Activated CD4-positive, alpha-beta T cell treated with anti-CD3 and anti-CD28 coated beads for 24 hours (primary cell): Measurements from ENCODE around the gene ASPG.

Experiments
- DNase-seq, 2 donors: peaks; one replicate each; pipeline ENCODE4 v3.0.0-alpha.2; 2020; ENCODE audit warnings: low read depth in 2 of 2

ASPG gene

DNA sequence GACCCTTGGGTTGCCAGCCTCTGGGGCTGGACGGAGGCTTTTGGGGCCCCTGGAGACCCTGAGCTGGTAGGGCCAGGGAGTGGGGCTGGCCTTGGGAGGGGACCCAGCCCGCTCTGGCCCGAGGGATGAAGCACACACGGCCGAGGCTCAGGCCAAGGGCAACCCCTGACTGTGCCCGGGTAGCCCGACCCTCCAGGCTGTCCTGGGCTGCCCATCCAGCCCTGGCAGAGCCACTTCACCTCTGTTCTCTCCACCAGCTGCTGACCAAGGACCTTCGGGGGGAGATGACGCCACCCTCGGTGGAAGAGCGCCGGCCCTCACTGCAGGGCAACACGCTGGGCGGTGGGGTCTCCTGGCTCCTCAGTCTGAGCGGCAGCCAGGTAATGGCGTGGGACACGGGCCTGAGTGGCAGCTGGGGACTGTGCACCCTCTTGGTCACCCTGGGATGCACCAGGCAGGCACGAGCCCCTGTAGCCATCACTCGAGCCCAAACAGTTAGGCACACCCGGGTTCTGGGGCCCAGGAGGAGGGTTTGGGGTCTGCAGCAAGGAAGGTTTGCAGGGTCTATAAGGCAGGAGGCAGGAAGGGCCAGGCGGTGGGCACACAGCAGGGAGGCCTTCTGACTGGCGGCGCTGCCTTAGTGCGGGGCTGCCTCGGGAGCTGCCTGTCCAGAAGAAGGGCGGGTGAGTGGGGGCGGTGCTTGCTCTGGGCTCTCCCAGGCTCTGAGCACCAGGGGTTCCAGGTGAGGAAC, 19.7 kb downstream of the ASPG start:
- DNase-seq: no peak

DNA sequence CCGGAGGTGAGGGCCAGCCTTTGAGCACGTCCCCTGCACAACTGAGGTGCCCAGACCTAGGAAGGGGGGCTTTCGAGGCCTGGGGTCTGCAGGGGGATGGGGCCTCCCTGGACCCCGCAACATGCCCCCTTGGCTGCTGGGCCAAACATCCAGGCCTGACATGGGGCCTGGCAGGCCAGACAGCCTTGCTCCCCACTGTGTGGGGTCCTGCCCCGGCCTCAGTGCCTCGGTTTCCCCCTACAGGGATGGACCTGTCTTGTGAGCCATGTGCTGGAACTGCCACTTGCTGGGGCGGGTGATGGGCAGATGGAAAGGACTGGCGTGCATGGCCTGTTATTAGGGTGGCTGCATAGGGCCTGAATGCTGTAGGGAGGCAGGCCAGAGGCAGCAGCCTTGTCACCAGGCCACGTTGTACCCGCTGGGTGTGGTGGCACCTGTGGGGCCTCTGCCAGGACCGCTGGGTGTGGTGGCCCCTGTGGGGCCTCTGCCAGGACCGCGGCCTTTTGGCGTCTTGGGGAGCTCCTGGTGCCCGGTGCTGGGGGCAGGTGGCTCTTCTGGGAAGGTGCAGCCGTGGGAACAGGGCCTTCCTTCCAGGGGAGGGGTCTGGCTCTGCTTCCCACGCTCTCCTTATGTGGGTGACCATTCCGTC, 20.4 kb downstream of the ASPG start:
- no peak for DNase-seq

- DNase-seq: no peak
Measured at GRCh38 chr14:104106471-104106991, 21.0 kb downstream of the ASPG start.

GRCh38 chr14:104107101-104107581, 21.6 kb downstream of the ASPG start:
- no peak for DNase-seq

- DNase-seq: no peak
Measured at GRCh38 chr14:104107611-104108569, 22.4 kb downstream of the ASPG start.

DNA sequence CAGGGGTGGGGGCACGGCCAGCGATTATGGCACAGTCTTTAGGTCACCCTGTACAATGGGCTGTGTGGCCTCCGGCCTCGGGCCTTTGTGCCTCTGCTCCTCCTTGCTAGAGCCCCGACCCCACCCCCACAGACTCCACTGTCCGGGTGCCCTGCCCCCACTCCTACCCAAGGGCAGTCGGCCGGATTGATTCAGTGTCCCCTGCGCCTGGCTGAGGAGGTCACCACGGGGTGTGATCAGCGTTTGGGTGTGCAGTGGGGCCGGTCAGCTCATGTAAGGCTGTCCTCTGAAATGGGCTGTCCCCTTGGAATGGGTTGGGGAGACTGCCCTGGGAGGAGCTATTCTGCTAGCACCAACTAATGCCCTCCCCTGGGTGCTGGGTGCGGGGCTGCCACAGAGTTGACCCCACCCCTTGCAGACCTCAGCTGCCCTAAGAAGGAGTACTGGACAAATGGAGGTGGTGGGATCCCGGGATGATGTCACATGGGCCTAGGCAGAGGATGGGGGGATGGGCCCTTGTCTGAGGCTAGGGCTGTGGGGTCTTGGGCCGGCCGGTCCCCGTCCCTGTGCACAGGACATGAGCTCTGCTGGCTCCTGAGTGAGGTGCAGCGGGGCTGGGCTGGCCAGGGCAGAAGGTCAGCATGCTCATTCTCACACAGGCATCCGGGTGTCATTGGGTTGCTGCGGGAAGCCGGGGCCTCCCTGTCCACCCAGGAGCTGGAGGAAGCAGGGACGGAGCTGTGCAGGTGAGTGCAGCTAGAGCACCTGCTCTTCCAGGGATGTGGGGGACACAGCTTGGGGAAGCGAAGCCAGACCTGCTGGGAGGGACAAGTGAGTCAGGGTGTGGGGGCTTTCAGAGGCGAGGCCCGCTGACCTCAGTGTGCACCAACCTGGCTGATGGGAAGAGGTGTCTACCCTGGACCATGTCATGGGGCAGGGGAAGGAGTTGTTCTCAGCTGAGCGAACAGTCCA, 23.4 kb downstream of the ASPG start:
- no peak for DNase-seq

GRCh38 chr14:104109731-104110361, 24.3 kb downstream of the ASPG start:
- DNase-seq: no peak

DNA sequence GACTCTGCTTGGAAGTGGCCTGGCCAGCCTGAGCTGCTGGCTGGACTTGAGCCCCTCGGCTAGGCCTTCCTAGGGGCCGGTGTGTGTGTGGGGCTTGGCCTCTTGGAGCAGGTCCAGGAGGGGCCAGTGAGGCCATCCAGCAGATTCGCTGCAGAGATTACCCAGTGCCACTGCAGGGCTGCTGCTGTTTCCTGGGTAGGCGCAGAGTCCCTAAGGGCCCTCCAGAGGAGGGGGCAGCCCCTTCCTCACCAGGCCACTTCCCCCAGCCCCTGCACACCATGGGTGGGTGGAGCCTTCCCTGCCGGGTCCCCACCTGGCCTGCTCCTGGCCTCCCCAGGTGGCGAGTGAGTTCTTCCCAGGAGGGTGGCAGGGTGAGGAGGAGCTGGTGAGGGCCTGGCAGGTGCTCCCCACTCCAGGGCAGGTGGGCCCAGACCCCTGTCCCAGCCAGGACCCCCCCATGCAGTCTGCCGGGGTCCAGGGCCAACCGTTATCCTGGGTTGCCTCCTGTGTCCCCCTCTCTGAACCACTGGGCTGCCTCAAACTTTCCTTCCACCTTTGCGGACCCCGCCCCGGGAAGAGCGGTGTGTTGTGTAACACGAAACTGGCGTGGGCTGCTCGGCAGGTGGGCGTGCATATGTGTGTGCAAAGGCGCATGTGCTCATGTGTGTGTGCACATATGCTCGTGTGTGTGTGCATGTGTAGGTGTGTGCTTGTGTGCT, 25.1 kb downstream of the ASPG start:
- DNase-seq: no peak

GRCh38 chr14:104111301-104112112, 26.0 kb downstream of the ASPG start:
- DNase-seq: no peak

- DNase-seq: no peak
Measured at GRCh38 chr14:104112113-104112505, 26.6 kb downstream of the ASPG start.

- no peak for DNase-seq
Measured at GRCh38 chr14:104112609-104113571, 27.4 kb downstream of the ASPG start.

GRCh38 chr14:104113631-104114420, 28.3 kb downstream of the ASPG start:
- no peak for DNase-seq

DNA sequence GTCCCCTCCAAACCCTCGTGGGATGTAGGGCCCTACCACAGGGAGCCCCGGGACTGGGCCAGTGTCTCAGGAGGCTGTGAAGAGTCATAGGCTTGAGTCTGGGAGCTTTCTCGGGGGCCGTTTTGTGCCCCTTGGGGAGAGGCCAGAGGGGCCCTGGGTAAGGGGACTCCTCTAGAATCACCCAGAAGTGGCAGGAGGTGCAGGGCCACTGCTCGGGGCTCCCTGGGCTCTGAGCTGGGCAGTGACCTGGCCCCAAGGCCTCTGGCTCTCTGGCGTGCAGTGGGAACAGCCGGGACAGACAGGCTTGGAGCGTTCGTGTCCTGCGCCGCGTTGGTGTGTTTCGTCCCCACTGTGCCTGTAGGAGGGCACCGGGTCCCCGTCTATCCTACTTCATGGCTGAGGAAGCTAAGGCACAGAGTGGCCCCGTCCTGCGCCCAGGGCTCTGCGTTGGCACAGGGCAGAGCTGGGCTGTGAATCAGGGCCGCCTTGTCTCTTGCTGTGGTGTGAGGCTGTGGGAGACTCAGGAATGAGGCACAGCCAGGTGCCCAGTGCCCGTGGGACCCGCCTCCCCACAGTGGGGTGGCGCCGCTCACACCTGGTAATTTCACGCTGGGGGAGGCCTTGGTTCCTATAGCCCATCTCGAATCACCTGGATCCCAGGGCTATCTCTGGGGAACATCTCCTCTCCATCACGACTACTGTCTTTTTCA, 29.1 kb downstream of the ASPG start:
- no peak for DNase-seq

- DNase-seq: no peak
Measured at GRCh38 chr14:104115131-104115600, 29.7 kb downstream of the ASPG start.

- DNase-seq: no peak
Measured at GRCh38 chr14:104115691-104116287, 30.3 kb downstream of the ASPG start.
